Tibial nerve (tissue), 4 donors: ENCODE measurements around the gene TP63.

ENCODE experiments used
- CTCF ChIP-seq, 5 experiments: fragments of 200-600 bp in 3 of 5; fragments of 450-650 bp in 2 of 5; sonication (generic) in 3 of 5; IDR thresholded peaks; one replicate each; pipeline ENCODE4 v1.5.1; 2016 to 2019; ENCODE audit warnings: antibody characterized with exemption in 5 of 5, mild to moderate bottlenecking in 3 of 5, moderate library complexity in 2 of 5
- EP300 ChIP-seq, 2 donors: sonication (generic); formaldehyde crosslinking; IDR thresholded peaks; one replicate each; pipeline ENCODE4 v1.6.1; 2017; ENCODE audit warnings: antibody characterized with exemption in 2 of 2, mild to moderate bottlenecking in 1 of 2
- POLR2A ChIP-seq, 2 donors: fragments of 450-650 bp; IDR thresholded peaks; one replicate each; pipeline ENCODE4 v1.6.1; 2017; ENCODE audit warnings: antibody characterized with exemption in 2 of 2, mild to moderate bottlenecking in 2 of 2, moderate library complexity in 2 of 2

GRCh38 chr3:189613122-189613521, 18.1 kb upstream of the TP63 start:
- TF ChIP-seq POLR2A (IDR thresholded peaks at IDR 0.05) (no peak), CTCF (IDR thresholded peaks at IDR 0.05) (no peak), EP300 (IDR thresholded peaks at IDR 0.05) (no peak)
